Measurements from ENCODE around the gene RFX1.

- TF ChIP-seq CTCF (conservative IDR thresholded peaks at IDR 0.05) (peak; percentile 95), EZH2 (IDR thresholded peaks at IDR 0.05; ENCODE audit: low read depth) (no peak)
These were observed 42.5 kb upstream of the RFX1 start for GRCh38 chr19:14048443-14049153.

Data from PC-9 (cell line).